Measurements from ENCODE around the gene AIFM3.

- TF ChIP-seq TSHZ2 (CRISPR knock-in tag; IDR thresholded peaks at IDR 0.05) (no peak), ZFP3 (CRISPR knock-in tag; IDR thresholded peaks at IDR 0.05) (no peak), ARNTL (CRISPR knock-in tag; IDR thresholded peaks at IDR 0.05; ENCODE audit: borderline replicate concordance, low read depth) (no peak), CREB5 (CRISPR knock-in tag; IDR thresholded peaks at IDR 0.05; ENCODE audit: low read depth) (no peak), TOX (CRISPR knock-in tag; IDR thresholded peaks at IDR 0.05; ENCODE audit: borderline replicate concordance) (no peak), ZFP30 (CRISPR knock-in tag; IDR thresholded peaks at IDR 0.05) (no peak), CSDC2 (CRISPR knock-in tag; IDR thresholded peaks at IDR 0.05) (no peak), POU6F1 (CRISPR knock-in tag; IDR thresholded peaks at IDR 0.05; ENCODE audit: borderline replicate concordance, low read depth) (no peak), TCF4 (CRISPR knock-in tag; IDR thresholded peaks at IDR 0.05; ENCODE audit: borderline replicate concordance) (no peak), PATZ1 (CRISPR knock-in tag; IDR thresholded peaks at IDR 0.05; ENCODE audit: borderline replicate concordance) (no peak)
These were observed 883 bp upstream of the AIFM3 start for GRCh38 chr22:20965888-20966855.

All from SK-N-SH treated with all-trans-retinoic acid at 6 μM for 48 hours (cell line).